ENCODE results near the gene EIF2S3.

DNA sequence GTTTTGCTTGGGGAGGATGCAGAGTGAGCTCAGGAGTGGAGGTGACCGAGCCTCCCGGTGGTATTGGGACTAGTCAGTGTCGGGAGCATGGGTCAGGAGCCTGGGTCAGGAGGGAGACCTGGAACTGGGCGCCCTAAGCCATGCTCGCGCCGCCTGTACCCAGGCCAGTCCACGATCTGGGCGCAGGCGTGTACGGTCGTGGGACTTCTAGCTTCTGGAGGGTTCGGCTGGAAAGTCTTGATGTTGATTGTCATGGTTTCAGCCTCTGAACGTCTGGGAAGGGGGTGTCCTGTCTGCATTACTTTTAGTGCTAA is 244 bp downstream of the EIF2S3 start:
- no peak for TF ChIP-seq EZH2 (IDR thresholded peaks at IDR 0.05; ENCODE audit: borderline replicate concordance, insufficient read depth, low read depth, low read length, poor library complexity, severe bottlenecking)
- TF ChIP-seq, protein P1, sequence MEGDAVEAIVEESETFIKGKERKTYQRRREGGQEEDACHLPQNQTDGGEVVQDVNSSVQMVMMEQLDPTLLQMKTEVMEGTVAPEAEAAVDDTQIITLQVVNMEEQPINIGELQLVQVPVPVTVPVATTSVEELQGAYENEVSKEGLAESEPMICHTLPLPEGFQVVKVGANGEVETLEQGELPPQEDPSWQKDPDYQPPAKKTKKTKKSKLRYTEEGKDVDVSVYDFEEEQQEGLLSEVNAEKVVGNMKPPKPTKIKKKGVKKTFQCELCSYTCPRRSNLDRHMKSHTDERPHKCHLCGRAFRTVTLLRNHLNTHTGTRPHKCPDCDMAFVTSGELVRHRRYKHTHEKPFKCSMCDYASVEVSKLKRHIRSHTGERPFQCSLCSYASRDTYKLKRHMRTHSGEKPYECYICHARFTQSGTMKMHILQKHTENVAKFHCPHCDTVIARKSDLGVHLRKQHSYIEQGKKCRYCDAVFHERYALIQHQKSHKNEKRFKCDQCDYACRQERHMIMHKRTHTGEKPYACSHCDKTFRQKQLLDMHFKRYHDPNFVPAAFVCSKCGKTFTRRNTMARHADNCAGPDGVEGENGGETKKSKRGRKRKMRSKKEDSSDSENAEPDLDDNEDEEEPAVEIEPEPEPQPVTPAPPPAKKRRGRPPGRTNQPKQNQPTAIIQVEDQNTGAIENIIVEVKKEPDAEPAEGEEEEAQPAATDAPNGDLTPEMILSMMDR (IDR thresholded peaks at IDR 0.05) = no peak

Measured in B cell (primary cell).